Lower leg skin (tissue), 3 donors: Measurements from ENCODE around the gene NIBAN1.

Source experiments
- POLR2A ChIP-seq, 2 donors: fragments of 450-650 bp; IDR thresholded peaks; one replicate each; pipeline ENCODE4 v1.6.1; 2016 to 2017; ENCODE audit warnings: antibody characterized with exemption in 2 of 2, mild to moderate bottlenecking in 1 of 2, moderate library complexity in 1 of 2
- TF ChIP-seq, protein P1 (sequence below), 3 donors: fragments of 450-650 bp; IDR thresholded peaks; one replicate each; pipeline ENCODE4 v1.5.1; 2016; ENCODE audit warnings: antibody characterized with exemption in 3 of 3, mild to moderate bottlenecking in 3 of 3, moderate library complexity in 2 of 3

DNA sequence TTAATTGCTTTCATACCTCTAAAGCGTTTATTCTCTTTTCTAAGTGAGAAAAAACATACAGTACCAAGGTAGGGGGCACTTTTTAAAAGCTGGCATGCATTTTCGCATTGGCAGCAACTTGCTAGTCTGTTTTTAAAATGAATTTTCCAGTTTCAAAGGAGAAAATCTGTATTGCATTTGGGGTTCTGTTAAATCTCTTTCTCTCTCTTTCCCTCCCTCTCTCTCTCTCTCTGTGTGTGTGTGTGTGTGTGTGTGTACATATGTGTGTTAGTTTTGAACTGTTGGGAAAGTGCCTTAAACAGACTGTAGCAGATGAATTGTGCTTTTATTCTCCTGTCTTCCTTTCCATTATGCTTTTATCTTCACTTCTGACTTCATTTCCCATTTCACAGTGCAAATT, 7.3 kb downstream of the NIBAN1 start:
- TF ChIP-seq, protein P1, sequence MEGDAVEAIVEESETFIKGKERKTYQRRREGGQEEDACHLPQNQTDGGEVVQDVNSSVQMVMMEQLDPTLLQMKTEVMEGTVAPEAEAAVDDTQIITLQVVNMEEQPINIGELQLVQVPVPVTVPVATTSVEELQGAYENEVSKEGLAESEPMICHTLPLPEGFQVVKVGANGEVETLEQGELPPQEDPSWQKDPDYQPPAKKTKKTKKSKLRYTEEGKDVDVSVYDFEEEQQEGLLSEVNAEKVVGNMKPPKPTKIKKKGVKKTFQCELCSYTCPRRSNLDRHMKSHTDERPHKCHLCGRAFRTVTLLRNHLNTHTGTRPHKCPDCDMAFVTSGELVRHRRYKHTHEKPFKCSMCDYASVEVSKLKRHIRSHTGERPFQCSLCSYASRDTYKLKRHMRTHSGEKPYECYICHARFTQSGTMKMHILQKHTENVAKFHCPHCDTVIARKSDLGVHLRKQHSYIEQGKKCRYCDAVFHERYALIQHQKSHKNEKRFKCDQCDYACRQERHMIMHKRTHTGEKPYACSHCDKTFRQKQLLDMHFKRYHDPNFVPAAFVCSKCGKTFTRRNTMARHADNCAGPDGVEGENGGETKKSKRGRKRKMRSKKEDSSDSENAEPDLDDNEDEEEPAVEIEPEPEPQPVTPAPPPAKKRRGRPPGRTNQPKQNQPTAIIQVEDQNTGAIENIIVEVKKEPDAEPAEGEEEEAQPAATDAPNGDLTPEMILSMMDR (IDR thresholded peaks at IDR 0.05) = no peak
- no peak for TF ChIP-seq POLR2A (IDR thresholded peaks at IDR 0.05)
